B cell (primary cell): ENCODE data around the gene INO80D. TPM values are rescaled to one million over a fixed set of nuclear protein-coding genes. Genes with fewer than 3 reads are reported as not detected.

Experiments
- ATAC-seq: fragments of 200-7000 bp; cut with Tn5 transposase; one replicate; pipeline ENCODE4 v1.10.0; 2021; ENCODE audit warnings: low read depth, mild to moderate bottlenecking, moderate number of reproducible peaks, moderate library complexity
- CTCF ChIA-PET: fragments of 350-600 bp; sonication (Branson Sonifier 250); formaldehyde crosslinking; loops from one replicate; lab custom pipeline; 2021; ENCODE audit warnings: antibody characterized with exemption, inconsistent platforms; lab: Charles Lee
- POLR2A ChIA-PET: fragments of 350-600 bp; sonication (Branson Sonifier 250); formaldehyde crosslinking; loops from one replicate; lab custom pipeline; 2021; ENCODE audit warnings: antibody characterized with exemption; lab: Charles Lee
- DNase-seq: peaks from one replicate; pipeline ENCODE4 v3.0.0; 2013
- H2AFZ ChIP-seq: 2 replicates; pipeline ENCODE4 v1.6.1; 2012; ENCODE audit warnings: mild to moderate bottlenecking, low read depth, low read length; ENCODE audit not compliant: insufficient read depth, poor library complexity, severe bottlenecking
- H3K27ac ChIP-seq, 2 donors: 1 replicate in 1 of 2; 2 replicates in 1 of 2; pipeline ENCODE4 v1.5.1; 2012 to 2013; ENCODE audit warnings: low read length in 2 of 2, mild to moderate bottlenecking in 2 of 2, moderate library complexity in 1 of 2
- H3K27me3 ChIP-seq, 4 experiments: fragments of 200-600 bp in 1 of 4; sonication (generic) in 1 of 4; replicated peaks in 1 of 4; 1 replicate in 2 of 4; 2 replicates in 2 of 4; pipeline versions ENCODE4 v1.6.1 to v1.7.0; 2013 to 2016; ENCODE audit warnings: low read length in 3 of 4, mild to moderate bottlenecking in 2 of 4, mixed read lengths in 1 of 4, moderate library complexity in 1 of 4; ENCODE audit not compliant: insufficient read depth in 4 of 4, control insufficient read depth in 3 of 4; ENCODE audit errors: control extremely low read depth in 1 of 4
- H3K36me3 ChIP-seq, 2 experiments: replicated peaks in 1 of 2; 1 replicate in 1 of 2; 2 replicates in 1 of 2; pipeline versions ENCODE4 v1.6.1 to v1.7.1; 2013; ENCODE audit warnings: low read length in 1 of 2; ENCODE audit not compliant: insufficient read depth in 2 of 2, control insufficient read depth in 1 of 2; ENCODE audit errors: control extremely low read depth in 1 of 2, extremely low read depth in 1 of 2
- H3K4me1 ChIP-seq, 2 donors: fragments of 200-600 bp in 1 of 2; sonication (generic) in 1 of 2; 1 replicate in 1 of 2; 2 replicates in 1 of 2; pipeline versions ENCODE4 v1.5.1 to v1.6.1; 2013 to 2017; ENCODE audit warnings: low read length in 2 of 2; ENCODE audit not compliant: control insufficient read depth in 2 of 2, insufficient read depth in 2 of 2
- H3K4me2 ChIP-seq: replicated peaks from 2 replicates; pipeline ENCODE3; 2012; ENCODE audit warnings: mild to moderate bottlenecking, low read depth, low read length; ENCODE audit not compliant: poor library complexity, severe bottlenecking
- H3K4me3 ChIP-seq, 5 experiments: fragments of 200-600 bp in 1 of 5; sonication (generic) in 1 of 5; 1 replicate in 3 of 5; 2 replicates in 2 of 5; pipeline versions ENCODE4 v1.5.1 to v1.7.0; 2011 to 2016; ENCODE audit warnings: low read length in 4 of 5, mild to moderate bottlenecking in 4 of 5, low read depth in 2 of 5, control low read depth in 1 of 5, moderate library complexity in 1 of 5; ENCODE audit not compliant: insufficient read depth in 1 of 5; ENCODE audit errors: control extremely low read depth in 1 of 5, extremely low read depth in 1 of 5
- H3K79me2 ChIP-seq: fragments of 200-600 bp; sonication (generic); one replicate; pipeline ENCODE4 v1.6.0; 2016; ENCODE audit warnings: low read length; ENCODE audit not compliant: control insufficient read depth, insufficient read depth
- H3K9ac ChIP-seq: fragments of 200-600 bp; sonication (generic); 2 replicates; pipeline ENCODE4 v1.6.1; 2017; ENCODE audit warnings: mild to moderate bottlenecking, low read length, moderate library complexity
- H3K9me3 ChIP-seq, 3 donors: one replicate each; pipeline versions ENCODE4 v1.6.1 to v1.7.1; 2013; ENCODE audit warnings: low read length in 2 of 3; ENCODE audit not compliant: control insufficient read depth in 2 of 3, insufficient read depth in 1 of 3; ENCODE audit errors: control extremely low read depth in 1 of 3
- H4K20me1 ChIP-seq: 2 replicates; pipeline ENCODE4 v1.6.0; 2012; ENCODE audit warnings: mild to moderate bottlenecking, low read length; ENCODE audit not compliant: insufficient read depth, control insufficient read depth, poor library complexity, severe bottlenecking
- H3K27ac Mint-ChIP-seq: one replicate; pipeline ENCODE4 v1.8.0; 2021; ENCODE audit warnings: mixed read lengths
- H3K27me3 Mint-ChIP-seq: one replicate; pipeline ENCODE4 v1.8.0; 2021; ENCODE audit warnings: mixed read lengths
- H3K4me1 Mint-ChIP-seq: one replicate; pipeline ENCODE4 v1.8.0; 2021; ENCODE audit warnings: mixed read lengths
- H3K4me3 Mint-ChIP-seq: one replicate; pipeline ENCODE4 v1.8.0; 2021; ENCODE audit warnings: mixed read lengths
- H3K9me3 Mint-ChIP-seq: one replicate; pipeline ENCODE4 v1.8.0; 2022; ENCODE audit warnings: mixed read lengths; ENCODE audit not compliant: insufficient read depth
- CTCF ChIP-seq: fragments of 200-600 bp; IDR thresholded peaks from one replicate; pipeline ENCODE4 v1.8.0; 2022; ENCODE audit warnings: antibody characterized with exemption, mild to moderate bottlenecking
- EZH2 ChIP-seq: IDR thresholded peaks from 2 replicates; pipeline ENCODE4 v1.6.1; 2012; ENCODE audit warnings: borderline replicate concordance, low read depth, mild to moderate bottlenecking, moderate library complexity, low read length; ENCODE audit not compliant: insufficient read depth, poor library complexity, severe bottlenecking
- WGBS: methylation state at CpG from one replicate; pipeline ENCODE4 v1.1.5; 2013; ENCODE audit warnings: missing lambda C conversion rate; ENCODE audit not compliant: insufficient coverage; 5-methylcytosine and 5-hydroxymethylcytosine counted together
- intact Hi-C: fragments of 100-400 bp; cut with micrococcal nuclease; formaldehyde crosslinking; loops from one replicate; pipeline ENCODE4 v1.10.0; 2022
- polyA plus RNA-seq: library from polyadenylated mRNA; depleted of rRNA; stranded (reverse); fragments of >200 nt; gene quantifications from 2 replicates; pipeline ENCODE4 v1.2.3, GENCODE V29; 2012
- total RNA-seq, 2 donors: library from RNA; stranded (reverse); fragments of 120-200 nt in 1 of 2; gene quantifications; 1 replicate in 1 of 2; 2 replicates in 1 of 2; pipeline versions ENCODE4 v1.2.3 to v1.2.4, GENCODE V29; 2013 to 2022

Gene INO80D
- total and polyA plus RNA-seq, 2 donors (not counting 1 experiment from before 2014, with no cell fraction given) = 6.3 to 61.2 TPM

DNA sequence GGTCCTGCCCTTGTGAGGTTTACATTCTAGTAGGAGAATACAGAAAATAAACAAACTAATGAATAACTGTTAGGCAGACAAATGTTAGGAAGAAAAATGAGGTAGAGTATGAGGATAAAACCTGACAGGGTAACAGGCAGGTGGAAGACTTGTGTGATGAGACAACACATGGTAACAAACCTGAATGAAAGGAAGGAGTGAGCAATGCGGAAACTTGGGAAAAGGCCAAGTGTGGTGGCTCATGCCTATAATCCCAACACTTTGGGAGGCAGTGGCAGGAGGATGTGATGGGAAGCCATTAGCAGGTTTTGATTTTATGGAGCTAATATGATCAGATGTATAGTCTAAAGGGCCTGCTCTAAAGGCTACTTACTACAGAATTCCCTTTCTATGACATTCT, 74.2 kb downstream of the INO80D start:
- Histone ChIP-seq H3K9ac (no peak overlapping the region), H4K20me1 (no peaks in the 10 kb centered on the region), H3K9me3 (peaks cover 3 to 10% (median 6%) of the 10 kb centered on the region in 3 donors), H3K4me2 (no peak overlapping the region), H2AFZ (no peak overlapping the region), H3K4me3 (no peak overlapping the region), H3K27ac (no peak overlapping the region), H3K4me1 (no peaks in the 10 kb centered on the region), H3K79me2 (no peaks in the 10 kb centered on the region), H3K36me3 (peaks cover 13 to 54% of the 10 kb centered on the region in 2 experiments), H3K27me3 (no peaks in the 10 kb centered on the region)
- H3K27ac Mint-ChIP-seq = no peak overlapping the region
- 100% methylated on average over 1 of the region's 1 CpG for WGBS
- no peak for ATAC-seq
- TF ChIP-seq CTCF (no peak), EZH2 (no peak)
- ChIA-PET CTCF (interaction anchor here (0.6 kb wide), 1 partner anchor 77 kb away, joined by 4 read pairs; no protein-coding TSS in a partner anchor), POLR2A (no interaction called here)
- H3K4me1 Mint-ChIP-seq = no peaks in the 10 kb centered on the region
- no peaks in the 10 kb centered on the region for H3K27me3 Mint-ChIP-seq
- peaks cover 2% of the 10 kb centered on the region for H3K9me3 Mint-ChIP-seq
- H3K4me3 Mint-ChIP-seq = no peak overlapping the region
- intact Hi-C loops = no loop called here
- DNase-seq = no peak

DNA sequence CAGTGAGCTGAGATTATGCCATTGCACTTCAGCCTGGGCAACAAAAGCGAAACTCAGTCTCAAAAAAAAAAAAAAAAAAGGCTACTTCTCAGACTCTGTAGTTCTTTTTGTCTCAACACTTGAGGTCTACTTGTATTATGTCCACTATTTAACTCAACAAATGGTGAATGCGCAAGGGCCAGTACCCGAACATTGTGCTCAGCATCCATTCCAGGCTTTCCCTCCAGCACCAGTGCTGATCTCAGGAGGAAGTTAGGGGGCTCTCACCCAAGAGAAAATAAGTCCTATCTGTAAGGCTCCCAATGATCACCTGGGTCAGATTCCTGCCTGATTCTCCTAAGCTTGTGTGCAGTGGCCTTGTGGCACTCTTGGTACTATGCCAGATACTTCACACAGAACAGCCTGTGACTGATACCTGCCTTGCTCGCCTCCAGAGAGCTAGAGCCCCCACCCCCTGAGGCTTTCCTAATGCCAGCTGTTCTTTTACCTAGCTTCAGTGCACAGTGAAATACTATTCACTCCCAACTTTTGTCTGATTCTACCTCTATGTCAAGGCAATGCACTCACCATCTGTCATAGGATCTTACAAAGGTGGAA, 74.9 kb downstream of the INO80D start:
- DNase-seq = no peak
- no peak overlapping the region for H2AFZ ChIP-seq
- peaks cover 10 to 53% of the 10 kb centered on the region in 2 experiments for H3K36me3 ChIP-seq
- ChIA-PET POLR2A (no interaction called here), CTCF (interaction anchor here (0.6 kb wide), 1 partner anchor 280 kb away, joined by 3 read pairs; no protein-coding TSS in a partner anchor)
- TF ChIP-seq CTCF = no peak
- no peak for TF ChIP-seq EZH2
- H3K4me3 ChIP-seq = no peak overlapping the region
- Mint-ChIP-seq H3K9me3 (peaks cover 2% of the 10 kb centered on the region), H3K27me3 (no peaks in the 10 kb centered on the region), H3K27ac (no peak overlapping the region), H3K4me1 (no peaks in the 10 kb centered on the region), H3K4me3 (no peak overlapping the region)
- no peaks in the 10 kb centered on the region for H3K27me3 ChIP-seq
- H4K20me1 ChIP-seq = no peaks in the 10 kb centered on the region
- no peak overlapping the region for H3K27ac ChIP-seq
- intact Hi-C loops = no loop called here
- H3K79me2 ChIP-seq = peaks cover under 1% of the 10 kb centered on the region
- H3K4me2 ChIP-seq = no peak overlapping the region
- no peak overlapping the region for H3K9ac ChIP-seq
- 92% methylated on average over 3 of the region's 4 CpGs for WGBS
- H3K4me1 ChIP-seq = no peaks in the 10 kb centered on the region
- no peak for ATAC-seq
- peaks cover 1 to 10% (median 3%) of the 10 kb centered on the region in 3 donors for H3K9me3 ChIP-seq
